ENCODE measurements around the gene ZNF205.
A peak's percentile ranks its signal among the peaks of the same experiment; 100 is the strongest.

ZNF205 gene

DNA sequence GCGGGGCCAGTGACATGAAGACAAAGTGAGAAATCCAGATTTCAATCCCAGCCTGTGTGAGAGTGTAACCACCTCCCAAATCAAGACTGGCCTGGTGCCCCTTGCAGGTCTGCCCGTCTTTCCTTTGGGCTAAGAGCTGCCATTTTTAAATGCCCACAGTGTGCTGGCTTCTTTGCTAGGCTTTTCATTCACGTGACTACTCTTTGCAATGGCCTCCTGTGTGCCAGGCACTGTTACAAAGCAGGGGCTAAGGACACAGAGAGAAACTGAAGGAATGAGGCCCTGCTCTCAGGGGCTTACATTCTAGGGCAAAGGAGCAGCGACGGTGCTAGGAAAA lies 13.0 kb upstream of the ZNF205 start:
- TF ChIP-seq, protein P1, sequence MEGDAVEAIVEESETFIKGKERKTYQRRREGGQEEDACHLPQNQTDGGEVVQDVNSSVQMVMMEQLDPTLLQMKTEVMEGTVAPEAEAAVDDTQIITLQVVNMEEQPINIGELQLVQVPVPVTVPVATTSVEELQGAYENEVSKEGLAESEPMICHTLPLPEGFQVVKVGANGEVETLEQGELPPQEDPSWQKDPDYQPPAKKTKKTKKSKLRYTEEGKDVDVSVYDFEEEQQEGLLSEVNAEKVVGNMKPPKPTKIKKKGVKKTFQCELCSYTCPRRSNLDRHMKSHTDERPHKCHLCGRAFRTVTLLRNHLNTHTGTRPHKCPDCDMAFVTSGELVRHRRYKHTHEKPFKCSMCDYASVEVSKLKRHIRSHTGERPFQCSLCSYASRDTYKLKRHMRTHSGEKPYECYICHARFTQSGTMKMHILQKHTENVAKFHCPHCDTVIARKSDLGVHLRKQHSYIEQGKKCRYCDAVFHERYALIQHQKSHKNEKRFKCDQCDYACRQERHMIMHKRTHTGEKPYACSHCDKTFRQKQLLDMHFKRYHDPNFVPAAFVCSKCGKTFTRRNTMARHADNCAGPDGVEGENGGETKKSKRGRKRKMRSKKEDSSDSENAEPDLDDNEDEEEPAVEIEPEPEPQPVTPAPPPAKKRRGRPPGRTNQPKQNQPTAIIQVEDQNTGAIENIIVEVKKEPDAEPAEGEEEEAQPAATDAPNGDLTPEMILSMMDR (IDR thresholded peaks at IDR 0.05; ENCODE audit: low read depth, low read length): no peak
- DNase-seq (ENCODE audit: low read depth in 2 of 2): no peak
- no peak overlapping the region for H3K4me3 ChIP-seq (replicated peaks in 1 of 2; ENCODE audit: low read depth in 2 of 2, low read length in 2 of 2)

DNA sequence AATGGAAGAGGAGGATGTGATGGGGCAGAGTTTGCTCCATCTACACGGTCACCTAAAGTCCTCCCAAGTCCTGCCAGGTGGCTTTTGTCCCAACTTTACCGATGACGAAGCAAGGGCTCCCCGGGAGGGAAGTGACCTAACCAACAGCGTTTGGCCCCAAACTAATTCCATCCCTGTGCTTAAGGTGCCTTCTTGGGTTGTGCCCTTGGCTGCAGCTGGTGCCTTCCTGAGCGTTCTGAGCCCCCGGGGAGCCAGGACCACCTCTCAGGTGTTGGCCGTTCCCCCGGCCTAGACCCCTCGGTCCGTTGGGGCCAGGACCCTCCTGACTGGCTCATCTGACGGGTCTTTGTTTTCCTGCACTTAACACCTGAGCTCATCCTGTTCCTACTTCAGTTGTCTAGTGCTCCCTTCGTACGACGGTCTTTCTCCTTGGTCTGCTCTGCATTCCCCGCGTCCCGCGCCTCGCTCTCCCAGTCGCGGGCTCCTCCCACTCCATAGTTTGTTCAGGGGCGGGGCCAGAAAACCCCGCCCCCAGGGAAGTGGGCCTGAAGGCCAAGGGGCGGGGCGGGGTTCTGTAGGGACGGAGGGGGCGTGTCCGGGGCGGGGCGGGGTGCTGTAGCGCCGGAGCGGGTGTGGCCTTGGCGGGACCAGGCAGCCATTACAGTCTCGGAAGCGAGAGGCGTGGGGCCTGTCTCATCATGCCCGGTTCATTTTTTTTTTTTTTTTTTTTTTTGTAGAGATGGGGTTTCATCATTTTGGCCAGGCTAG lies 12.5 kb upstream of the ZNF205 start:
- peak; percentile 90 to 91 for DNase-seq (ENCODE audit: low read depth in 2 of 2)
- TF ChIP-seq, protein P1 (IDR thresholded peaks at IDR 0.05; ENCODE audit: low read depth, low read length): no peak
- H3K4me3 ChIP-seq (replicated peaks in 1 of 2; ENCODE audit: low read depth in 2 of 2, low read length in 2 of 2): peak overlapping the region; percentile 7 to 13

DNA sequence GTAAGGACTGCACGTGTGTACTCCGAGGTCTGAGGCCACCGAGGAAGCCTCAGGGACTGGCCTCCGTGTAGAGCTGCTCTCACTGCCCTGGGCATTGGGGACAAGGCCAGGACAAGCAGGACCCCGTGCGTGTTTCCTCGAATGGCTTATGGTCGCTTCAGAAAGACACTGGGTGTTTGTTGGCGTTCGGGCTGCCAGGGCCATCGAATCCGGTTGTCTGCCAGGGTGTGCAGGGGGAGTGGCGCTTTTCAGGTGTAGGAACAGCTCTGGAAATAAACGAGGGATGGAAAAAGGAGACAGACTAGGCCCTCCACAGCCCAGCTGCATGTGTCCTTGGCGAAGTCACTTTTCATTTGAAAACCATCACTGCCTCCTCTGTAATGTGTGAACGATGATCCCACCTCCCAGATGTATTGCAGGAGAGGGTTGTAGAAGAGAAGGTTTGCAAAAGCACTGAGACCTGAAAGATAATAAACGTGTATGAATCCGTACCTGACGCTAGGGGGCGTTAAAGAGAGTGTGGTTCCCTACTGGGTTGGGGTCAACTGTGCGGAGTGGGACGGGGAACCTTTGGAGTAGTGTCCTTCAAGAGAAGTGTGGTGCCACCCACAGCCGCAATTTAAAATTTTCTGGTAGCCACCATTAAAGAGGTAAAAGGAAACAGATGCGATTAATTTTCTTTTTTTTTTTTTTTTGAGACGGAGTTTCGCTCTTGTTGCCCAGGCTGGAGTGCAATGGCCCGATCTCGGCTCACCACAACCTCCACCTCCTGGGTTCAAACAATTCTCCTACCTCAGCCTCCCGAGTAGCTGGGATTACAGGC lies 11.2 kb upstream of the ZNF205 start:
- peak; percentile 33 to 37 for DNase-seq (ENCODE audit: low read depth in 2 of 2)
- no peak overlapping the region for H3K4me3 ChIP-seq (replicated peaks in 1 of 2; ENCODE audit: low read depth in 2 of 2, low read length in 2 of 2)
- TF ChIP-seq, protein P1 (IDR thresholded peaks at IDR 0.05; ENCODE audit: low read depth, low read length): peak; percentile 47

DNA sequence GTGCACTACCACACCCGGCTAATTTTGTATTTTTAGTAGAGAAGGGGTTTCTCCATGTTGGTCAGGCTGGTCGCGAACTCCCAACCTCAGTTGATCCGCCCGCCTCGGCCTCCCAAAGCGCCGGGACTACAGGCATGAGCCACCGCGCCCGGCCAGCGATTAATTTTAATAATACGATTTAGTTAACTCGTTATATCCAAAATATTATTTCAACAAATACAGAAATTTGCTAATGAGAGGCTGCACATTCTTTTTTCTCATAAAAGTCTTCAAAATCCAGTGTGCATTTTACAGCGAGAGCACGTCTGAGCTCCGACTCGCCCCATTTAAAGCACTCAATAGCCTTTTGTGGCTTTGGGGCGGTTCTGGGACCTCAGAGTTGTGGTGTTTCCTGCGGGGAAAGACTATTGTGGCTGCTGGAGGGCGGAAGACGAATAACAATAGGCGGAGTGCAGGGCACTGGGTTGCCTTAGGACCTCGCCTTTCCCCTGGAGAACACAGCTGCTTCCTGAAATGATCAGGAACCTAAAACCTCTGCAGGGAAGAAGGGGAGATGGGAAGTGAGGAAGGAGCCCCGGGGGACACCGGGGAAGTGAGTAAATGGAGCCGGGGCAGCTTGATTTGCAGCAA lies 10.4 kb upstream of the ZNF205 start:
- peak in 1 of 2 donors; percentile 33 for DNase-seq (ENCODE audit: low read depth in 2 of 2)
- TF ChIP-seq, protein P1 (IDR thresholded peaks at IDR 0.05; ENCODE audit: low read depth, low read length): no peak
- no peak overlapping the region for H3K4me3 ChIP-seq (replicated peaks in 1 of 2; ENCODE audit: low read depth in 2 of 2, low read length in 2 of 2)

DNA sequence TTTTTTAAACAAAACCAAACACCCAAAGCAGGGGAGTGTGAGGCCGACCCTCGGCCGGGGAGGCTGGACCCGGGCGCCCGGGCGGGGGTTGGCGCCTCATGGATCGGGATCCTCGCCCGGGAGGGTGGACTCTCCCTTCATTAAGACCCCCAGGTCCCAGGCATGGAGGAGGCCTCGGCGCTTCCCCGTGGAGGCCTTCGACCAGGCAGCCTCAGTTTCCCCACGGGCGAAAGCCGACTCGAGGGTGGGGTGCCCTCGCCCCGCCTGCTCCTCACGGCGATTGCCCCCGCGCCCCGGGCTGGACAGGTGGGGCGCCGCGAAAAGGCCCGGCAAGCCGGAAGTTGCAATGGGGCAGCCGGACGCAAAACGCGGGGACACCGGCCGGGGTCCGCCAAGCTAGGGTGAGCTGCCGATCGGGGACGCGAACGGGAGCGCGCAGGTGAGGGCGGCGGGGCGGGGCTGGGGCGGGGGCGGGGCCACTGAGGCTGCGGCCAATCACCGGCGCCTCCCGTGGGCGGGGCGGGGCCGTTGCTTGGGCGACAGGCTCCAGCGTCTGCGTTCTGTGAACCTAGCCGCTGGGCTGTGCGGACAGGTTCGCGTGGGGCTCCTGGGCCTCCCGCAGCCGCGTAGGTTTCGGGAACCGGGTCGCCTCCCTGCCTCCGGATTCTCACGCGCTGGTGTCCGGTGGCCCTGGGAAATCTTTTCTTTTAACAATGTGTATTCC lies 6.0 kb upstream of the ZNF205 start:
- DNase-seq (ENCODE audit: low read depth in 2 of 2): peak; percentile 83 to 90
- TF ChIP-seq, protein P1 (IDR thresholded peaks at IDR 0.05; ENCODE audit: low read depth, low read length): no peak
- peak overlapping the region; percentile 52 to 60 for H3K4me3 ChIP-seq (replicated peaks in 1 of 2; ENCODE audit: low read depth in 2 of 2, low read length in 2 of 2)

DNA sequence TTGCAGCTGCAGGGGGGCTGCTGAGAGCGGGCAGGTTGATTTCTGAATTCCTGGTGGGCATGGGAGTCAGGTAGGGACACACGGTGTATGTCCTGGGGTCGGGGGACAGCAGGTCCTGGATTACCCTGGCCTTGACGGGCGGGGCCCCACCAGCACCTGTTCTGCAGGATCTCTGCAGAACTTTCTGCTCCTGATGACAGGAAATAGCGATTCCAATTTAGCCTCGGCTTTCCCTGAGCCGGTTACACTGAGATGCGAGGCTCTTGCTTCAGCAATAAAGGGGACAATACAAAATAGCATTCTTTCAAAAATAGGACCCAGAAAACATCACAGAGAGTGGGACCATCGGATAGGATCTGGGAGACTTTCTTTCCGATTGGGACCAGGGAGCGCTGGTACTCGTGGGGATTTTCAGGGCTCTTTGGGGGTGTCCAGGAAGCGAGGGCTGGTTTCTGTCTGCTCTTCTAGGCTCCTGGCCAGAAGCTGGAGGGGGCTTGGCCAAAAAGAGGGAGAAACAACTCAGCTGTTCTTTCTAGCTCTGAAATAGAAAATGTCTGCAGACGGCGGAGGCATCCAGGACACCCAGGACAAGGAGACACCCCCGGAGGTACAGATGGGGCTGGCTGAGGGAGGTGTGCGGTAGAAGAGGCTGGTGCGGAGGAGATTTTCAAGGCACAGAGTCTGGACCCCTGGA lies 642 bp downstream of the ZNF205 start:
- DNase-seq (ENCODE audit: low read depth in 2 of 2): peak in 1 of 2 donors; percentile 49
- TF ChIP-seq, protein P1 (IDR thresholded peaks at IDR 0.05; ENCODE audit: low read depth, low read length): no peak
- peak overlapping the region; percentile 60 to 76 for H3K4me3 ChIP-seq (replicated peaks in 1 of 2; ENCODE audit: low read depth in 2 of 2, low read length in 2 of 2)

Measured in cardiac fibroblast (primary cell).